A549 (cell line): ENCODE measurements around the gene CHRNA1. TPM values are rescaled to one million over a fixed set of nuclear protein-coding genes. Genes with fewer than 3 reads are reported as not detected.

ENCODE experiments used
- ATAC-seq, 2 experiments: fragments of 200-7000 bp in 1 of 2; fragments of >200 bp in 1 of 2; cut with Nextera tagmentation in 1 of 2; cut with Tn5 transposase in 1 of 2; 3 replicates each; pipeline versions ENCODE4 v1.8.0 to v1.9.1; 2018 to 2020; ENCODE audit warnings: mild to moderate bottlenecking in 1 of 2, moderate library complexity in 1 of 2
- CTCF ChIA-PET: fragments of 300-600 bp; sonication (Branson Sonifier 250); formaldehyde crosslinking; extraction: SDS; loops from one replicate; lab custom pipeline; 2021; ENCODE audit warnings: antibody characterized with exemption, inconsistent platforms; lab: Yijun Ruan, JAX
- POLR2A ChIA-PET: fragments of 350-600 bp; formaldehyde crosslinking; extraction: SDS; loops from one replicate; lab custom pipeline; 2021; ENCODE audit warnings: antibody characterized with exemption, inconsistent platforms; lab: Yijun Ruan, JAX
- DNase-seq, 2 experiments: peaks; one replicate each; pipeline versions ENCODE4 v3.0.0 to v3.0.0-alpha.2; 2011 to 2016; ENCODE audit warnings: low read depth in 1 of 2, low spot score in 1 of 2
- FAIRE-seq: peaks from 2 replicates; lab custom pipeline; 2011; peaks lifted over from hg19 to GRCh38; lab: Jason Lieb, UNC
- H3K27ac ChIP-seq, 2 experiments: fragments of >200 bp; sonication (Bioruptor Twin); formaldehyde crosslinking; 3 replicates each; pipeline ENCODE4 v1.5.1; 2016 to 2017
- H3K4me1 ChIP-seq: fragments of >200 bp; sonication (Bioruptor Twin); formaldehyde crosslinking; 3 replicates; pipeline ENCODE4 v1.6.1; 2016
- H3K4me2 ChIP-seq: fragments of >200 bp; sonication (Bioruptor Twin); formaldehyde crosslinking; 3 replicates; pipeline ENCODE4 v1.6.1; 2016
- H3K4me3 ChIP-seq: fragments of >200 bp; sonication (Bioruptor Twin); formaldehyde crosslinking; 3 replicates; pipeline ENCODE4 v1.5.1; 2016
- H3K9me3 ChIP-seq: fragments of >200 bp; sonication (Bioruptor Twin); formaldehyde crosslinking; 3 replicates; pipeline ENCODE4 v1.6.1; 2016
- CBX2 ChIP-seq: fragments of 200-600 bp; sonication (generic); IDR thresholded peaks from 2 replicates; pipeline ENCODE4 v1.6.1; 2016; ENCODE audit warnings: low read depth, mild to moderate bottlenecking, borderline replicate concordance
- CBX8 ChIP-seq: fragments of 200-600 bp; sonication (generic); IDR thresholded peaks from 2 replicates; pipeline ENCODE4 v1.6.1; 2016
- EHF ChIP-seq: fragments of 250-450 bp; sonication (Bioruptor Pico); IDR thresholded peaks from 2 replicates; pipeline ENCODE4 v1.5.0; 2020; ENCODE audit warnings: mild to moderate bottlenecking
- EHMT2 ChIP-seq: fragments of 200-600 bp; sonication (generic); IDR thresholded peaks from 2 replicates; pipeline ENCODE4 v1.6.1; 2016; ENCODE audit warnings: antibody characterized with exemption, low read depth, mild to moderate bottlenecking, moderate library complexity
- EP300 ChIP-seq, 2 experiments: fragments of >200 bp; sonication (Bioruptor Twin); formaldehyde crosslinking; IDR thresholded peaks; 2 replicates in 1 of 2; 3 replicates in 1 of 2; pipeline ENCODE4 v1.6.1; 2016 to 2017
- FOSB ChIP-seq: fragments of 250-450 bp; sonication (Bioruptor Pico); IDR thresholded peaks from 2 replicates; pipeline ENCODE4 v1.5.0; 2020; ENCODE audit warnings: mild to moderate bottlenecking, moderate library complexity
- FOSL2 ChIP-seq, 2 experiments: fragments of 450-650 bp in 1 of 2; fragments of >200 bp in 1 of 2; sonication (Bioruptor Twin) in 1 of 2; formaldehyde crosslinking; IDR thresholded peaks; 2 replicates each; pipeline versions ENCODE4 v1.5.0 to v1.6.1; 2016 to 2020; ENCODE audit warnings: mild to moderate bottlenecking in 1 of 2, moderate library complexity in 1 of 2
- FOXS1 ChIP-seq: fragments of 250-450 bp; sonication (Bioruptor Pico); IDR thresholded peaks from 2 replicates; pipeline ENCODE4 v1.5.0; 2020; ENCODE audit warnings: mild to moderate bottlenecking, moderate library complexity
- HDAC2 ChIP-seq: fragments of 200-600 bp; sonication (generic); IDR thresholded peaks from 2 replicates; pipeline ENCODE4 v1.6.1; 2016
- JUN ChIP-seq, 2 experiments: fragments of >200 bp; sonication (Bioruptor Twin); formaldehyde crosslinking; IDR thresholded peaks; 2 replicates in 1 of 2; 3 replicates in 1 of 2; pipeline ENCODE4 v1.6.1; 2016 to 2017
- JUNB ChIP-seq: fragments of >200 bp; sonication (Bioruptor Twin); formaldehyde crosslinking; IDR thresholded peaks from 2 replicates; pipeline ENCODE4 v1.6.1; 2016
- KDM1A ChIP-seq: fragments of 200-600 bp; sonication (generic); IDR thresholded peaks from 2 replicates; pipeline ENCODE4 v1.6.1; 2016; ENCODE audit warnings: low read depth, mild to moderate bottlenecking
- KDM5A ChIP-seq: fragments of 200-600 bp; sonication (generic); IDR thresholded peaks from 2 replicates; pipeline ENCODE4 v1.6.1; 2016; ENCODE audit warnings: antibody characterized with exemption, mild to moderate bottlenecking
- MAFK ChIP-seq: fragments of 450-650 bp; IDR thresholded peaks from 2 replicates; pipeline ENCODE4 v1.6.1; 2014; ENCODE audit not compliant: partially characterized antibody
- MYC ChIP-seq: IDR thresholded peaks from 2 replicates; pipeline ENCODE4 v1.6.1; 2012; ENCODE audit warnings: mild to moderate bottlenecking, inconsistent platforms, low read length, improper control_type of control experiment, borderline replicate concordance
- NPAS2 ChIP-seq: fragments of 250-450 bp; sonication (Bioruptor Pico); IDR thresholded peaks from 2 replicates; pipeline ENCODE4 v1.8.0; 2022; ENCODE audit warnings: mild to moderate bottlenecking, moderate library complexity, borderline replicate concordance
- PHF8 ChIP-seq: fragments of 200-600 bp; sonication (generic); IDR thresholded peaks from 2 replicates; pipeline ENCODE4 v1.6.1; 2016; ENCODE audit warnings: low read depth, mild to moderate bottlenecking, antibody characterized with exemption, moderate library complexity, borderline replicate concordance
- POLR2AphosphoS2 ChIP-seq: conservative IDR thresholded peaks from 2 replicates; pipeline ENCODE4 v1.6.1; 2012; ENCODE audit warnings: low read length, improper control_type of control experiment, inconsistent platforms
- RFX5 ChIP-seq: fragments of 450-650 bp; IDR thresholded peaks from 2 replicates; pipeline ENCODE4 v1.7.1; 2014; ENCODE audit warnings: antibody characterized with exemption, mild to moderate bottlenecking, moderate library complexity
- TP53 ChIP-seq: fragments of 250-450 bp; sonication (Bioruptor Pico); IDR thresholded peaks from 2 replicates; pipeline ENCODE4 v1.5.0; 2021; ENCODE audit warnings: mild to moderate bottlenecking, moderate library complexity
- WGBS: methylation state at CpG from one replicate; pipeline ENCODE4 v1.1.6; 2017; ENCODE audit errors: missing lambda C conversion rate; 5-methylcytosine and 5-hydroxymethylcytosine counted together
- polyA plus RNA-seq, 4 experiments: library from polyadenylated mRNA; depleted of rRNA in 3 of 4; stranded (reverse); fragments of >200 nt; fragmentation: RNase III in 1 of 4; extraction: RNeasy Plus Mini Kit Qiagen cat#74134 plus additional on column Dnase treatment in 1 of 4; gene quantifications; 2 replicates in 3 of 4; 3 replicates in 1 of 4; pipeline ENCODE4 v1.2.3, GENCODE V29; 2011 to 2017
- TF ChIP-seq, protein P1 (sequence below): fragments of 250-450 bp; sonication (Bioruptor Pico); IDR thresholded peaks from 2 replicates; pipeline ENCODE4 v1.5.0; 2021; ENCODE audit warnings: mild to moderate bottlenecking, moderate library complexity, borderline replicate concordance
- TF ChIP-seq, protein P2 (sequence below): fragments of 150-350 bp; IDR thresholded peaks from 2 replicates; pipeline ENCODE4 v1.6.1; 2014; ENCODE audit warnings: low read depth, mild to moderate bottlenecking, low read length
- TF ChIP-seq, protein P3 (sequence below): fragments of 450-650 bp; IDR thresholded peaks from 2 replicates; pipeline ENCODE4 v1.6.1; 2014; ENCODE audit warnings: antibody characterized with exemption
- TF ChIP-seq, protein P4 (sequence below): fragments of >200 bp; sonication (Bioruptor Twin); formaldehyde crosslinking; IDR thresholded peaks from 3 replicates; pipeline ENCODE4 v1.6.1; 2016

Gene CHRNA1
- polyA plus RNA-seq, 2 of the 4 experiments (the other 2 are of a cell fraction): not detected

DNA sequence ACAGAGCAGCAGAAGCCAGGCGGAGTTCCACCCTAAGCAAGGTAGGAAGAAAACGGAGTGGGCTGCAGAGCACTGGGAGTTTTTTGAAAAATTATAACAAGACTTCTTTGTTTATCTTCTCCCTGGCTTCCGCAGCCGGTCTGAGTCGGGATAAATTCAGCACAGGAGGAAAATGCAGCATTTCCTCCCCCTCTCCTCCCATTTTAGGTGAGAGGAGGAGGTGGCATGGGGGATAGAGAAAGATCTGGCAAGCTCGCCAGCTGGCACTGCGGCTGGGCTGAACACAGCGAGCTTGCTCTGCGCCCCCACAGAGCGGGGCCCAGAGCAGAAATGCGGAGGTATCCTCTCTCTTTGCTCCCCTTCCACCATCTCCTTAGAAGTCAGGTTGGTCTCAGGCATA is 17.7 kb upstream of the CHRNA1 start:
- H3K27ac ChIP-seq: no peak overlapping the region
- no peak for ATAC-seq
- H3K9me3 ChIP-seq: no peaks in the 10 kb centered on the region
- H3K4me2 ChIP-seq: no peak overlapping the region
- WGBS: 86% methylated on average over 11 of the region's 11 CpGs
- CTCF ChIA-PET: interaction anchor here (0.9 to 3.6 kb wide), 4 partner anchors 9 to 205 kb away, joined by 3 to 29 read pairs (median 3); no protein-coding TSS in a partner anchor
- no peak overlapping the region for H3K4me3 ChIP-seq
- TF ChIP-seq CBX2 (no peak), KDM1A (no peak), JUN (IDR thresholded peaks at IDR 0.05) (no peak), MAFK (no peak), KDM5A (no peak), EP300 (IDR thresholded peaks at IDR 0.05) (no peak), POLR2AphosphoS2 (no peak), NPAS2 (no peak), FOSL2 (IDR thresholded peaks at IDR 0.05) (no peak), FOSL2 (CRISPR knock-in tag; IDR thresholded peaks at IDR 0.05) (no peak), MYC (no peak), JUNB (no peak), FOSB (CRISPR knock-in tag) (no peak), RFX5 (no peak), EHF (no peak), CBX8 (no peak)
- TF ChIP-seq, protein P1, sequence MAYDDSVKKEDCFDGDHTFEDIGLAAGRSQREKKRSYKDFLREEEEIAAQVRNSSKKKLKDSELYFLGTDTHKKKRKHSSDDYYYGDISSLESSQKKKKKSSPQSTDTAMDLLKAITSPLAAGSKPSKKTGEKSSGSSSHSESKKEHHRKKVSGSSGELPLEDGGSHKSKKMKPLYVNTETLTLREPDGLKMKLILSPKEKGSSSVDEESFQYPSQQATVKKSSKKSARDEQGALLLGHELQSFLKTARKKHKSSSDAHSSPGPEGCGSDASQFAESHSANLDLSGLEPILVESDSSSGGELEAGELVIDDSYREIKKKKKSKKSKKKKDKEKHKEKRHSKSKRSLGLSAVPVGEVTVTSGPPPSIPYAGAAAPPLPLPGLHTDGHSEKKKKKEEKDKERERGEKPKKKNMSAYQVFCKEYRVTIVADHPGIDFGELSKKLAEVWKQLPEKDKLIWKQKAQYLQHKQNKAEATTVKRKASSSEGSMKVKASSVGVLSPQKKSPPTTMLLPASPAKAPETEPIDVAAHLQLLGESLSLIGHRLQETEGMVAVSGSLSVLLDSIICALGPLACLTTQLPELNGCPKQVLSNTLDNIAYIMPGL: no peak
- TF ChIP-seq, protein P2, sequence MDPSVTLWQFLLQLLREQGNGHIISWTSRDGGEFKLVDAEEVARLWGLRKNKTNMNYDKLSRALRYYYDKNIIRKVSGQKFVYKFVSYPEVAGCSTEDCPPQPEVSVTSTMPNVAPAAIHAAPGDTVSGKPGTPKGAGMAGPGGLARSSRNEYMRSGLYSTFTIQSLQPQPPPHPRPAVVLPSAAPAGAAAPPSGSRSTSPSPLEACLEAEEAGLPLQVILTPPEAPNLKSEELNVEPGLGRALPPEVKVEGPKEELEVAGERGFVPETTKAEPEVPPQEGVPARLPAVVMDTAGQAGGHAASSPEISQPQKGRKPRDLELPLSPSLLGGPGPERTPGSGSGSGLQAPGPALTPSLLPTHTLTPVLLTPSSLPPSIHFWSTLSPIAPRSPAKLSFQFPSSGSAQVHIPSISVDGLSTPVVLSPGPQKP: no peak
- TF ChIP-seq, protein P3, sequence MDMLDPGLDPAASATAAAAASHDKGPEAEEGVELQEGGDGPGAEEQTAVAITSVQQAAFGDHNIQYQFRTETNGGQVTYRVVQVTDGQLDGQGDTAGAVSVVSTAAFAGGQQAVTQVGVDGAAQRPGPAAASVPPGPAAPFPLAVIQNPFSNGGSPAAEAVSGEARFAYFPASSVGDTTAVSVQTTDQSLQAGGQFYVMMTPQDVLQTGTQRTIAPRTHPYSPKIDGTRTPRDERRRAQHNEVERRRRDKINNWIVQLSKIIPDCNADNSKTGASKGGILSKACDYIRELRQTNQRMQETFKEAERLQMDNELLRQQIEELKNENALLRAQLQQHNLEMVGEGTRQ: no peak
- TF ChIP-seq, all 56 proteins: peak for 0
- no peak for FAIRE-seq
- H3K4me1 ChIP-seq: no peaks in the 10 kb centered on the region
- POLR2A ChIA-PET: no interaction called here
- no peak for DNase-seq

DNA sequence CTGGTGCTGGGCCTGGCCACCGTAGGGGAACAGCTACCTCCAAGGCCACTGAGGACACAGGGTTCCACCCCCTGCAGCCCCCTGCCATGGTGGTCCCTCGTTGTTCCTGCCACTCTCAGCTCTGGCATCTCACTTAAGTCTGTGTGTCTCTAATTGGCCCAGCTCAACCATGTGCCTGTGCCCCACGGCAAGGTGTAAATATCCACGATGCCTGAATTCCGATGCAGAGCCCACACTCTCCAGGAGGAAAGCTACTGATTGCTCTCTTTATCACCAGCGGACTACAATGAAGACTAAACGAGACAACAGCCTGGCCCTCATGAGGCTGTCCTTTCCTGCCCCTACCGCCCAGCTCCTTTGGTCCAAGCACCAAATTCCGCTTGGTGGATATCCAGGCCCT is 17.0 kb upstream of the CHRNA1 start:
- no peak for DNase-seq
- Histone ChIP-seq H3K4me3 (no peak overlapping the region), H3K9me3 (no peaks in the 10 kb centered on the region), H3K27ac (no peak overlapping the region), H3K4me2 (no peak overlapping the region), H3K4me1 (no peaks in the 10 kb centered on the region)
- no peak for ATAC-seq
- no peak for FAIRE-seq
- POLR2A ChIA-PET: no interaction called here
- WGBS: 72% methylated on average over 9 of the region's 9 CpGs
- TF ChIP-seq EHMT2 (no peak), RFX5 (no peak), PHF8 (no peak), FOSB (CRISPR knock-in tag) (no peak), EP300 (IDR thresholded peaks at IDR 0.05) (no peak), HDAC2 (no peak), TP53 (CRISPR knock-in tag) (no peak), FOXS1 (CRISPR knock-in tag) (no peak)
- TF ChIP-seq, protein P4, sequence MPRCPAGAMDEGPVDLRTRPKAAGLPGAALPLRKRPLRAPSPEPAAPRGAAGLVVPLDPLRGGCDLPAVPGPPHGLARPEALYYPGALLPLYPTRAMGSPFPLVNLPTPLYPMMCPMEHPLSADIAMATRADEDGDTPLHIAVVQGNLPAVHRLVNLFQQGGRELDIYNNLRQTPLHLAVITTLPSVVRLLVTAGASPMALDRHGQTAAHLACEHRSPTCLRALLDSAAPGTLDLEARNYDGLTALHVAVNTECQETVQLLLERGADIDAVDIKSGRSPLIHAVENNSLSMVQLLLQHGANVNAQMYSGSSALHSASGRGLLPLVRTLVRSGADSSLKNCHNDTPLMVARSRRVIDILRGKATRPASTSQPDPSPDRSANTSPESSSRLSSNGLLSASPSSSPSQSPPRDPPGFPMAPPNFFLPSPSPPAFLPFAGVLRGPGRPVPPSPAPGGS: no peak
- TF ChIP-seq, all 56 proteins: peak for 0
- CTCF ChIA-PET: interaction anchor here (0.9 to 3.6 kb wide), 4 partner anchors 10 to 206 kb away, joined by 3 to 29 read pairs (median 5); no protein-coding TSS in a partner anchor
